Nephron (organoid): ENCODE measurements around the gene AS3MT.

Experiments
- H3K27ac Mint-ChIP-seq, 3 experiments: 2 replicates each; pipeline ENCODE4 v1.8.0; 2020; ENCODE audit warnings: mixed read lengths in 3 of 3, mild to moderate bottlenecking in 2 of 3, moderate library complexity in 1 of 3
- H3K27me3 Mint-ChIP-seq: 2 replicates; pipeline ENCODE4 v1.8.0; 2021; ENCODE audit warnings: low read depth, mild to moderate bottlenecking, moderate library complexity, mixed read lengths
- H3K36me3 Mint-ChIP-seq: 2 replicates; pipeline ENCODE4 v1.8.0; 2020; ENCODE audit warnings: low read depth, mixed read lengths
- H3K4me1 Mint-ChIP-seq: 2 replicates; pipeline ENCODE4 v1.8.0; 2020; ENCODE audit warnings: mixed read lengths
- H3K4me3 Mint-ChIP-seq, 3 experiments: 2 replicates each; pipeline ENCODE4 v1.8.0; 2020; ENCODE audit warnings: mild to moderate bottlenecking in 3 of 3, mixed read lengths in 3 of 3, moderate library complexity in 2 of 3
- H3K9me3 Mint-ChIP-seq: 2 replicates; pipeline ENCODE4 v1.8.0; 2020; ENCODE audit warnings: mixed read lengths
- CTCF ChIP-seq, 3 experiments: fragments of 200-600 bp; sonication (generic); IDR thresholded peaks; one replicate each; pipeline ENCODE4 v1.5.0; 2021; ENCODE audit warnings: antibody characterized with exemption in 3 of 3; ENCODE audit not compliant: unreplicated experiment in 3 of 3

The AS3MT gene

GRCh38 chr10:102856758-102857424 is 12.4 kb upstream of the AS3MT start:
- H3K4me1 Mint-ChIP-seq = peaks cover 26% of the 10 kb centered on the region
- H3K27me3 Mint-ChIP-seq = no peaks in the 10 kb centered on the region
- H3K27ac Mint-ChIP-seq = peak overlapping the region in 2 of 3 experiments; percentile 19 to 33
- TF ChIP-seq CTCF (IDR thresholded peaks at IDR 0.05; ENCODE audit: unreplicated experiment in 3 of 3) = no peak
- peaks cover 9% of the 10 kb centered on the region for H3K36me3 Mint-ChIP-seq
- H3K9me3 Mint-ChIP-seq = no peaks in the 10 kb centered on the region
- H3K4me3 Mint-ChIP-seq = peak overlapping the region; percentile 18 to 58 (median 54)

GRCh38 chr10:102859911-102860310 is 9.4 kb upstream of the AS3MT start:
- Mint-ChIP-seq H3K4me3 (no peak overlapping the region), H3K27ac (peak overlapping the region; percentile 3 to 29 (median 3)), H3K27me3 (no peaks in the 10 kb centered on the region), H3K9me3 (no peaks in the 10 kb centered on the region), H3K36me3 (peaks cover 19% of the 10 kb centered on the region), H3K4me1 (peaks cover 17% of the 10 kb centered on the region)
- TF ChIP-seq CTCF (IDR thresholded peaks at IDR 0.05; ENCODE audit: unreplicated experiment in 3 of 3) = no peak

GRCh38 chr10:102863660-102864059 is 5.6 kb upstream of the AS3MT start:
- no peak overlapping the region for H3K4me3 Mint-ChIP-seq

GRCh38 chr10:102865620-102866019 is 3.6 kb upstream of the AS3MT start:
- peaks cover 14% of the 10 kb centered on the region for H3K4me1 Mint-ChIP-seq
- no peaks in the 10 kb centered on the region for H3K9me3 Mint-ChIP-seq
- no peaks in the 10 kb centered on the region for H3K27me3 Mint-ChIP-seq
- peaks cover 12% of the 10 kb centered on the region for H3K36me3 Mint-ChIP-seq
- no peak for TF ChIP-seq CTCF (IDR thresholded peaks at IDR 0.05; ENCODE audit: unreplicated experiment in 3 of 3)
- no peak overlapping the region for H3K4me3 Mint-ChIP-seq
- H3K27ac Mint-ChIP-seq = no peak overlapping the region

More at GRCh38 chr10:102863660-102864059, 5.6 kb upstream of the AS3MT start:
- no peaks in the 10 kb centered on the region for H3K27me3 Mint-ChIP-seq
- H3K4me1 Mint-ChIP-seq = peaks cover 11% of the 10 kb centered on the region
- peaks cover 19% of the 10 kb centered on the region for H3K36me3 Mint-ChIP-seq
- no peaks in the 10 kb centered on the region for H3K9me3 Mint-ChIP-seq
- H3K27ac Mint-ChIP-seq = no peak overlapping the region
- TF ChIP-seq CTCF (IDR thresholded peaks at IDR 0.05; ENCODE audit: unreplicated experiment in 3 of 3) = no peak

GRCh38 chr10:102868911-102869257 is 386 bp upstream of the AS3MT start:
- H3K4me1 Mint-ChIP-seq = peaks cover 17% of the 10 kb centered on the region
- H3K27ac Mint-ChIP-seq = peak overlapping the region; percentile 58 to 71 (median 68)
- no peak for TF ChIP-seq CTCF (IDR thresholded peaks at IDR 0.05; ENCODE audit: unreplicated experiment in 3 of 3)
- peaks cover 2% of the 10 kb centered on the region for H3K36me3 Mint-ChIP-seq
- no peaks in the 10 kb centered on the region for H3K27me3 Mint-ChIP-seq
- H3K4me3 Mint-ChIP-seq = peak overlapping the region; percentile 78 to 86 (median 82)
- H3K9me3 Mint-ChIP-seq = no peaks in the 10 kb centered on the region

GRCh38 chr10:102870221-102870620 is 951 bp downstream of the AS3MT start:
- peaks cover 5% of the 10 kb centered on the region for H3K36me3 Mint-ChIP-seq
- no peaks in the 10 kb centered on the region for H3K27me3 Mint-ChIP-seq
- H3K9me3 Mint-ChIP-seq = no peaks in the 10 kb centered on the region

More at GRCh38 chr10:102870221-102870620, 951 bp downstream of the AS3MT start:
- peak overlapping the region; percentile 87 to 89 (median 88) for H3K4me3 Mint-ChIP-seq
- peak overlapping the region; percentile 64 to 79 (median 77) for H3K27ac Mint-ChIP-seq
- H3K4me1 Mint-ChIP-seq = peaks cover 17% of the 10 kb centered on the region
- TF ChIP-seq CTCF (IDR thresholded peaks at IDR 0.05; ENCODE audit: unreplicated experiment in 3 of 3) = no peak
